HCT116 (cell line): ENCODE measurements around the gene TMEM91. TPM values are rescaled to one million over a fixed set of nuclear protein-coding genes. Genes with fewer than 3 reads are reported as not detected.

Source experiments
- ATAC-seq: fragments of 200-7000 bp; cut with Tn5 transposase; 2 replicates; pipeline ENCODE4 v1.9.1; 2020; ENCODE audit warnings: mild to moderate bottlenecking, moderate library complexity
- BruUV-seq: library from RNA; stranded (reverse); fragments of 400-500 nt; replicated peaks from 2 replicates; lab custom pipeline; 2021; lab: Mats Ljungman, UMichigan
- CTCF ChIA-PET: fragments of 300-600 bp; sonication (Branson Sonifier 250); formaldehyde crosslinking; loops from one replicate; lab custom pipeline; 2021; ENCODE audit warnings: antibody characterized with exemption; lab: Charles Lee
- POLR2A ChIA-PET: fragments of 300-600, 350-600 bp; sonication (Branson Sonifier 250); formaldehyde crosslinking; loops from one replicate; lab custom pipeline; 2021; ENCODE audit warnings: antibody characterized with exemption; lab: Charles Lee
- RAD21 ChIA-PET, 2 experiments: fragments of 300-600 bp; sonication (Branson Sonifier 250); formaldehyde crosslinking; loops; one replicate each; lab custom pipeline; 2023; ENCODE audit warnings: low total read pairs in 2 of 2; ENCODE audit not compliant: uncharacterized antibody in 2 of 2, unreplicated experiment in 2 of 2, low non-redundant PET in 1 of 2; lab: Charles Lee
- DNase-seq: peaks from one replicate; pipeline ENCODE4 v3.0.0-alpha.2; 2010; ENCODE audit warnings: low read depth, low spot score
- H2AFZ ChIP-seq: fragments of 200-600 bp; shearing (Covaris generic), sonication (generic); 2 replicates; pipeline ENCODE4 v1.6.1; 2017; ENCODE audit warnings: low read depth, mixed run types, mixed read lengths, antibody characterized with exemption, low read length; ENCODE audit not compliant: poor library complexity, severe bottlenecking
- H3K27ac ChIP-seq: 2 replicates; pipeline ENCODE4 v1.5.1; 2012; ENCODE audit warnings: low read depth, low read length
- H3K27me3 ChIP-seq: fragments of 200-600 bp; sonication (generic); 2 replicates; pipeline ENCODE4 v1.6.1; 2016; ENCODE audit warnings: mixed run types, low read length, mixed read lengths; ENCODE audit not compliant: insufficient read depth
- H3K36me3 ChIP-seq, 2 experiments: fragments of 200-500 bp in 1 of 2; fragments of 200-600 bp in 1 of 2; sonication (Bioruptor generic) in 1 of 2; sonication (generic) in 1 of 2; 2 replicates each; pipeline versions ENCODE4 v1.5.1 to v1.6.1; 2014 to 2016; ENCODE audit warnings: low read length in 2 of 2, inconsistent platforms in 1 of 2, mixed read lengths in 1 of 2, mixed run types in 1 of 2; ENCODE audit not compliant: insufficient read depth in 2 of 2, control insufficient read depth in 1 of 2
- H3K4me1 ChIP-seq, 2 experiments: fragments of 200-600 bp in 1 of 2; sonication (generic) in 1 of 2; 2 replicates each; pipeline versions ENCODE4 v1.5.1 to v1.6.1; 2012 to 2017; ENCODE audit warnings: low read length in 2 of 2, inconsistent platforms in 1 of 2, mild to moderate bottlenecking in 1 of 2, mixed read lengths in 1 of 2, mixed run types in 1 of 2, moderate library complexity in 1 of 2; ENCODE audit not compliant: insufficient read depth in 2 of 2, control insufficient read depth in 1 of 2
- H3K4me2 ChIP-seq: fragments of 200-600 bp; sonication (generic); 2 replicates; pipeline ENCODE4 v1.6.1; 2017; ENCODE audit warnings: mixed run types, low read length, mixed read lengths
- H3K4me3 ChIP-seq, 2 experiments: fragments of 200-600 bp in 1 of 2; sonication (generic) in 1 of 2; replicated peaks in 1 of 2; 2 replicates each; pipeline ENCODE4 v1.5.1; 2011 to 2016; ENCODE audit warnings: low read length in 2 of 2, control low read depth in 1 of 2, low read depth in 1 of 2, mild to moderate bottlenecking in 1 of 2, mixed read lengths in 1 of 2, mixed run types in 1 of 2
- H3K79me2 ChIP-seq: fragments of 200-600 bp; sonication (generic); 2 replicates; pipeline ENCODE4 v1.6.1; 2017; ENCODE audit warnings: mild to moderate bottlenecking, mixed run types, low read length, moderate library complexity, mixed read lengths; ENCODE audit not compliant: insufficient read depth
- H3K9ac ChIP-seq: fragments of 200-600 bp; sonication (generic); 2 replicates; pipeline ENCODE4 v1.6.1; 2016; ENCODE audit warnings: low read length, mixed read lengths
- H3K9me2 ChIP-seq: fragments of 200-600 bp; sonication (generic), shearing (Covaris generic); 2 replicates; pipeline ENCODE4 v1.6.1; 2017; ENCODE audit warnings: mixed run types, mild to moderate bottlenecking, moderate library complexity; ENCODE audit not compliant: insufficient read depth
- H3K9me3 ChIP-seq, 2 experiments: fragments of 200-500 bp in 1 of 2; fragments of 200-600 bp in 1 of 2; sonication (Bioruptor generic) in 1 of 2; sonication (generic) in 1 of 2; 2 replicates each; pipeline ENCODE4 v1.6.1; 2014 to 2017; ENCODE audit warnings: low read length in 2 of 2, mixed read lengths in 2 of 2, inconsistent platforms in 1 of 2, low read depth in 1 of 2, mild to moderate bottlenecking in 1 of 2, mixed run types in 1 of 2, moderate library complexity in 1 of 2; ENCODE audit not compliant: control insufficient read depth in 1 of 2, insufficient read depth in 1 of 2
- H4K20me1 ChIP-seq: fragments of 200-600 bp; sonication (generic), shearing (Covaris generic); 2 replicates; pipeline ENCODE4 v1.6.1; 2017; ENCODE audit warnings: mixed run types, mild to moderate bottlenecking, moderate library complexity; ENCODE audit not compliant: insufficient read depth
- CBX3 ChIP-seq: IDR thresholded peaks from 2 replicates; pipeline ENCODE4 v1.6.1; 2012; ENCODE audit warnings: low read depth
- CEBPB ChIP-seq: IDR thresholded peaks from 2 replicates; pipeline ENCODE4 v1.6.1; 2012; ENCODE audit warnings: low read depth
- ELF1 ChIP-seq: IDR thresholded peaks from 2 replicates; pipeline ENCODE4 v1.6.1; 2012; ENCODE audit warnings: low read depth, borderline replicate concordance
- EZH2phosphoT487 ChIP-seq: fragments of 200-600 bp; IDR thresholded peaks from 2 replicates; pipeline ENCODE4 v1.6.1; 2018; ENCODE audit warnings: antibody characterized with exemption, borderline replicate concordance
- JUND ChIP-seq: IDR thresholded peaks from 2 replicates; pipeline ENCODE4 v1.6.1; 2012
- POLR2AphosphoS5 ChIP-seq: IDR thresholded peaks from 2 replicates; pipeline ENCODE4 v1.6.1; 2011; ENCODE audit warnings: mild to moderate bottlenecking, low read depth, low read length, moderate library complexity
- RAD21 ChIP-seq: IDR thresholded peaks from 2 replicates; pipeline ENCODE4 v1.6.1; 2012; ENCODE audit warnings: low read depth, mild to moderate bottlenecking
- SIN3A ChIP-seq: IDR thresholded peaks from 2 replicates; pipeline ENCODE4 v1.6.1; 2012; ENCODE audit warnings: low read depth
- SP1 ChIP-seq: IDR thresholded peaks from 2 replicates; pipeline ENCODE4 v1.6.1; 2012; ENCODE audit warnings: low read depth
- intact Hi-C: fragments of 100-400 bp; cut with micrococcal nuclease; formaldehyde crosslinking; loops from 2 replicates; pipeline ENCODE4 v1.10.0; 2022
- total RNA-seq: library from RNA; stranded (reverse); gene quantifications from one replicate; pipeline ENCODE4 v1.2.1, GENCODE V29; 2021; ENCODE audit not compliant: unreplicated experiment
- TF ChIP-seq, protein P1 (sequence below): IDR thresholded peaks from 2 replicates; pipeline ENCODE4 v1.6.1; 2012
- TF ChIP-seq, protein P2 (sequence below): IDR thresholded peaks from 2 replicates; pipeline ENCODE4 v1.6.1; 2012; ENCODE audit warnings: low read depth

The TMEM91 gene
- total RNA-seq, 1 experiment from 2014 or later: 4.4 TPM

DNA sequence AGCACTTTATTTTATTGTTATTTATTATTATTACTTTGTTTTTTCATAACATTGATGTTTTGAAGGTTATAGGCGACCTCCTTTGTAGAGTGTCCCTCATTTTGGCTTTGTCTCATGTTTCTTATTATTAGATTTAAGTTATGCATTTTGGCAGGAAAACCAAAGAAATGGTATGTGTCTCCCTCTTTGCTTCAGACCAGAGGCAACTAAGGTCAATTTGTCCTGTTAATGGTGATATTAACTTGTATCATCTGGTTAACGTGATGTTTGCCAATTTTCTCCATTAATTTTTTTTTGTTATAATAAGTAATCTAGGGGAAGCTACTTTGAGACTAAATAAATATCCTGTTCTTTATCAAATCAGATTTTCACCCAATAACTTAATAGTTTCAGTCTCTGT is 3.8 kb upstream of the TMEM91 start:
- Histone ChIP-seq H3K9me2 (no peaks in the 10 kb centered on the region), H3K36me3 (no peaks in the 10 kb centered on the region), H3K4me3 (no peak overlapping the region), H3K4me2 (no peak overlapping the region), H3K9ac (no peak overlapping the region), H3K79me2 (no peaks in the 10 kb centered on the region), H3K27me3 (no peaks in the 10 kb centered on the region), H2AFZ (no peak overlapping the region), H3K27ac (no peak overlapping the region), H3K9me3 (no peaks in the 10 kb centered on the region), H4K20me1 (no peaks in the 10 kb centered on the region), H3K4me1 (peaks cover 0 to 13% of the 10 kb centered on the region in 2 experiments; a peak in 2 of 4 replicates)
- intact Hi-C loops: no loop called here
- ChIA-PET POLR2A (interaction anchor here (1.5 kb wide), 1 partner anchor 9 kb away, joined by 3 read pairs; the partner anchor contains the start of gene B9D2), CTCF (interaction anchor here (0.7 kb wide), 1 partner anchor 8 kb away, joined by 3 read pairs; no protein-coding TSS in a partner anchor), RAD21 (no interaction called here)
- no TSS peak for BruUV-seq
- ATAC-seq: no peak
- TF ChIP-seq JUND: no peak
- TF ChIP-seq POLR2AphosphoS5: no peak
- TF ChIP-seq, protein P1, sequence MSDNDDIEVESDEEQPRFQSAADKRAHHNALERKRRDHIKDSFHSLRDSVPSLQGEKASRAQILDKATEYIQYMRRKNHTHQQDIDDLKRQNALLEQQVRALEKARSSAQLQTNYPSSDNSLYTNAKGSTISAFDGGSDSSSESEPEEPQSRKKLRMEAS: no peak
- TF ChIP-seq EZH2phosphoT487: no peak
- DNase-seq: no peak

DNA sequence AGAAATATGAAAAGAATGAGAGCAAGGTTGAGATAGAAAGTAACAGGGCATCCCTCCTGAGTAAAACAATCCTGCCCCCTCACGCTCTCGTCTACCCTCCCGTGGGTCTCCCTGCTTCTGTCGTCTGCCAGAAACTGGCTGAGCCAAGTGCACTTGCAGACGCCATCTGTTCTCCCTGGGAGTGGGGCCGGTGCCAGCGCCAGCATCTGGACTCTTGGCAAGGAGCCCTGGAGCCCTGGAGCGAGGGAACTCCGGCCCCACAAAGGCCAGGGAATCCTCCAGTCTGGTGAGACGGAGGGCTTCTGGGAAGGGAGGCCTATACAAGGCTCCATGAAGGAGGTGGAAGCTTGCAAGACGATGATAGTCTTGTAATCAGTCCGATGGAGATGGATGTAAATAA is 2.3 kb upstream of the TMEM91 start:
- H3K79me2 ChIP-seq: no peaks in the 10 kb centered on the region
- H3K4me2 ChIP-seq: no peak overlapping the region
- no peak for DNase-seq
- H3K4me1 ChIP-seq: peaks cover 0 to 5% of the 10 kb centered on the region in 2 experiments; a peak in 1 of 4 replicates
- no peak overlapping the region for H3K27ac ChIP-seq
- no peak overlapping the region for H3K9ac ChIP-seq
- ChIA-PET CTCF (no interaction called here), RAD21 (no interaction called here), POLR2A (no interaction called here)
- no peak overlapping the region for H2AFZ ChIP-seq
- H4K20me1 ChIP-seq: no peaks in the 10 kb centered on the region
- TF ChIP-seq RAD21 (no peak), SIN3A (no peak), ELF1 (no peak), SP1 (no peak), CEBPB (no peak), CBX3 (no peak)
- TF ChIP-seq, protein P2, sequence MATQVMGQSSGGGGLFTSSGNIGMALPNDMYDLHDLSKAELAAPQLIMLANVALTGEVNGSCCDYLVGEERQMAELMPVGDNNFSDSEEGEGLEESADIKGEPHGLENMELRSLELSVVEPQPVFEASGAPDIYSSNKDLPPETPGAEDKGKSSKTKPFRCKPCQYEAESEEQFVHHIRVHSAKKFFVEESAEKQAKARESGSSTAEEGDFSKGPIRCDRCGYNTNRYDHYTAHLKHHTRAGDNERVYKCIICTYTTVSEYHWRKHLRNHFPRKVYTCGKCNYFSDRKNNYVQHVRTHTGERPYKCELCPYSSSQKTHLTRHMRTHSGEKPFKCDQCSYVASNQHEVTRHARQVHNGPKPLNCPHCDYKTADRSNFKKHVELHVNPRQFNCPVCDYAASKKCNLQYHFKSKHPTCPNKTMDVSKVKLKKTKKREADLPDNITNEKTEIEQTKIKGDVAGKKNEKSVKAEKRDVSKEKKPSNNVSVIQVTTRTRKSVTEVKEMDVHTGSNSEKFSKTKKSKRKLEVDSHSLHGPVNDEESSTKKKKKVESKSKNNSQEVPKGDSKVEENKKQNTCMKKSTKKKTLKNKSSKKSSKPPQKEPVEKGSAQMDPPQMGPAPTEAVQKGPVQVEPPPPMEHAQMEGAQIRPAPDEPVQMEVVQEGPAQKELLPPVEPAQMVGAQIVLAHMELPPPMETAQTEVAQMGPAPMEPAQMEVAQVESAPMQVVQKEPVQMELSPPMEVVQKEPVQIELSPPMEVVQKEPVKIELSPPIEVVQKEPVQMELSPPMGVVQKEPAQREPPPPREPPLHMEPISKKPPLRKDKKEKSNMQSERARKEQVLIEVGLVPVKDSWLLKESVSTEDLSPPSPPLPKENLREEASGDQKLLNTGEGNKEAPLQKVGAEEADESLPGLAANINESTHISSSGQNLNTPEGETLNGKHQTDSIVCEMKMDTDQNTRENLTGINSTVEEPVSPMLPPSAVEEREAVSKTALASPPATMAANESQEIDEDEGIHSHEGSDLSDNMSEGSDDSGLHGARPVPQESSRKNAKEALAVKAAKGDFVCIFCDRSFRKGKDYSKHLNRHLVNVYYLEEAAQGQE: no peak
- H3K36me3 ChIP-seq: no peaks in the 10 kb centered on the region
- no peaks in the 10 kb centered on the region for H3K27me3 ChIP-seq
- H3K9me2 ChIP-seq: no peaks in the 10 kb centered on the region
- no peak overlapping the region for H3K4me3 ChIP-seq
- intact Hi-C loops: no loop called here
- H3K9me3 ChIP-seq: no peaks in the 10 kb centered on the region
- no TSS peak for BruUV-seq
- no peak for ATAC-seq
